Breast epithelium (tissue), 3 donors: ENCODE measurements around the gene CPEB3.

ENCODE experiments used
- CTCF ChIP-seq, 3 donors: fragments of 450-650 bp; IDR thresholded peaks; one replicate each; pipeline ENCODE4 v1.5.1; 2016 to 2017; ENCODE audit warnings: antibody characterized with exemption in 3 of 3, mild to moderate bottlenecking in 3 of 3, moderate library complexity in 3 of 3
- POLR2A ChIP-seq: fragments of 450-650 bp; IDR thresholded peaks from one replicate; pipeline ENCODE4 v1.6.1; 2016; ENCODE audit warnings: antibody characterized with exemption, mild to moderate bottlenecking, moderate library complexity

GRCh38 chr10:92010047-92010735, 280.7 kb downstream of the CPEB3 start:
- TF ChIP-seq CTCF (IDR thresholded peaks at IDR 0.05) (no peak), POLR2A (no peak)
